Keratinocyte (primary cell): ENCODE measurements around the gene PRPF6. TPM values are rescaled to one million over a fixed set of nuclear protein-coding genes. Genes with fewer than 3 reads are reported as not detected.

Experiments used
- DNase-seq: peaks from one replicate; pipeline ENCODE4 v3.0.0-alpha.2; 2011; ENCODE audit warnings: low read depth, missing footprints, low spot score
- FAIRE-seq: peaks from 2 replicates; lab custom pipeline; 2011; peaks lifted over from hg19 to GRCh38; lab: Jason Lieb, UNC
- H2AFZ ChIP-seq: 2 replicates; pipeline ENCODE4 v1.6.0; 2012; ENCODE audit warnings: low read length, control low read depth, inconsistent platforms; ENCODE audit not compliant: control insufficient read depth
- H3K27ac ChIP-seq: 2 replicates; pipeline ENCODE4 v1.5.1; 2011; ENCODE audit warnings: low read length; ENCODE audit not compliant: control insufficient read depth, insufficient read depth
- H3K27me3 ChIP-seq: 3 replicates; pipeline ENCODE4 v1.6.0; 2011; ENCODE audit warnings: low read length; ENCODE audit not compliant: control insufficient read depth, insufficient read depth; ENCODE audit errors: extremely low read depth
- H3K36me3 ChIP-seq, 2 experiments: 2 replicates in 1 of 2; 3 replicates in 1 of 2; pipeline ENCODE4 v1.5.1; 2011; ENCODE audit warnings: low read length in 2 of 2, mild to moderate bottlenecking in 1 of 2; ENCODE audit not compliant: control insufficient read depth in 2 of 2, insufficient read depth in 2 of 2; ENCODE audit errors: extremely low read depth in 1 of 2
- H3K4me1 ChIP-seq: 3 replicates; pipeline ENCODE4 v1.5.1; 2011; ENCODE audit warnings: low read length; ENCODE audit not compliant: control insufficient read depth, insufficient read depth; ENCODE audit errors: extremely low read depth
- H3K4me2 ChIP-seq: 3 replicates; pipeline ENCODE4 v1.6.0; 2011; ENCODE audit warnings: low read depth, low read length; ENCODE audit not compliant: control insufficient read depth, insufficient read depth; ENCODE audit errors: extremely low read depth
- H3K4me3 ChIP-seq, 3 experiments: fragments of 200-600 bp in 1 of 3; sonication (generic) in 1 of 3; 2 replicates in 2 of 3; 3 replicates in 1 of 3; pipeline ENCODE4 v1.5.1; 2011 to 2016; ENCODE audit warnings: low read length in 3 of 3, mild to moderate bottlenecking in 3 of 3, control low read depth in 2 of 3, inconsistent platforms in 1 of 3, low read depth in 1 of 3, mixed read lengths in 1 of 3, mixed run types in 1 of 3, moderate library complexity in 1 of 3; ENCODE audit not compliant: control insufficient read depth in 2 of 3, insufficient read depth in 2 of 3; ENCODE audit errors: extremely low read depth in 1 of 3
- H3K79me2 ChIP-seq: 2 replicates; pipeline ENCODE4 v1.6.0; 2012; ENCODE audit warnings: low read length; ENCODE audit not compliant: control insufficient read depth, insufficient read depth
- H3K9ac ChIP-seq: 3 replicates; pipeline ENCODE4 v1.6.0; 2011; ENCODE audit warnings: low read length; ENCODE audit not compliant: control insufficient read depth, insufficient read depth; ENCODE audit errors: extremely low read depth
- H3K9me1 ChIP-seq: 3 replicates; pipeline ENCODE4 v1.6.0; 2011; ENCODE audit warnings: low read length; ENCODE audit not compliant: control insufficient read depth, insufficient read depth; ENCODE audit errors: extremely low read depth
- H3K9me3 ChIP-seq: 2 replicates; pipeline ENCODE4 v1.5.1; 2012; ENCODE audit warnings: low read depth, low read length; ENCODE audit not compliant: control insufficient read depth
- H4K20me1 ChIP-seq: 3 replicates; pipeline ENCODE4 v1.6.0; 2011; ENCODE audit warnings: low read length; ENCODE audit not compliant: control insufficient read depth, insufficient read depth; ENCODE audit errors: extremely low read depth
- EZH2 ChIP-seq: IDR thresholded peaks from one replicate; pipeline ENCODE4 v1.6.1; 2012; ENCODE audit warnings: inconsistent platforms, mild to moderate bottlenecking, low read length, moderate library complexity
- dilution Hi-C: fragments of 300-500 bp; cut with MboI; formaldehyde crosslinking; loops from one replicate; pipeline ENCODE4 v1.7.0; 2020; ENCODE audit warnings: low sequenced_read_pairs; ENCODE audit not compliant: extremely low pct_ligation_motif_present
- polyA plus RNA-seq, 5 experiments: library from polyadenylated mRNA; depleted of rRNA in 3 of 5; stranded (reverse) in 3 of 5; stranded (forward) in 1 of 5; unstranded in 1 of 5; fragments of >200 nt; gene quantifications; 1 replicate in 1 of 5; 2 replicates in 3 of 5; 3 replicates in 1 of 5; pipeline versions ENCODE4 v1.2.1 to v1.2.3, GENCODE V29; 2011 to 2012; ENCODE audit warnings: missing spikeins in 2 of 5, low read depth in 1 of 5, low replicate concordance in 1 of 5
- TF ChIP-seq, protein P1 (sequence below), 3 experiments: IDR thresholded peaks in 1 of 3; conservative IDR thresholded peaks in 1 of 3; optimal IDR thresholded peaks in 1 of 3; 2 replicates in 2 of 3; 3 replicates in 1 of 3; pipeline versions ENCODE3 to v1.5.1; 2011; ENCODE audit warnings: low read length in 3 of 3, mild to moderate bottlenecking in 3 of 3, moderate library complexity in 2 of 3, control low read depth in 1 of 3, inconsistent platforms in 1 of 3; ENCODE audit not compliant: insufficient read depth in 2 of 3; ENCODE audit errors: extremely low read depth in 1 of 3

The PRPF6 gene
- polyA plus RNA-seq, 1 donor (not counting 4 experiments of a cell fraction or from before 2014, with no cell fraction given), result 30.5 TPM

DNA sequence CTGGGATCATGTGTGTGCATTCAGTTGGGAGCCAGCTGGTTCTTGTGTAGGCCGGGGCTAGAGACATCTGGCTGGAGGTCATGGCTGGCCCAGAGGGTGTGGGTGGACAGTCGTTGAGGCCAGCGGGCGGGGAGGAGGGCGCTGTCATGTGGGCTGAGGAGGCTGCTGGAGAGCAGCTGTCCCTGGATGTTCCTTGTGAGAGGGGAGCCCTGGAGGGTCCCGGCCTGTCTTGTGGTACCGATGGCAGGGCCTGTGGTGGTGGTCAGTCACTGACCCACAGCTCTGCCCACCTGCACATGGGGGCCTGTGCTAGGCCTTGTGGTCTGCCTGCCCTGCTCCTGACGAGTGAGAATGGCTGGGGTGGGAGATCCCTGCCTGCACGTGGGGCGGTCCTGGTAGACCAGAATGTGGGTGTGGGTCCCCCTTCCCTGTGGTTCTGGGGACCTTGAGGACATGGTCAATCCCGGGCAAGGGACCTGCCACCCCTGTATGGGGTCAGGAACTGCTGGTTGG is 53.1 kb downstream of the PRPF6 start:
- no peak for TF ChIP-seq EZH2
- TF ChIP-seq, protein P1, sequence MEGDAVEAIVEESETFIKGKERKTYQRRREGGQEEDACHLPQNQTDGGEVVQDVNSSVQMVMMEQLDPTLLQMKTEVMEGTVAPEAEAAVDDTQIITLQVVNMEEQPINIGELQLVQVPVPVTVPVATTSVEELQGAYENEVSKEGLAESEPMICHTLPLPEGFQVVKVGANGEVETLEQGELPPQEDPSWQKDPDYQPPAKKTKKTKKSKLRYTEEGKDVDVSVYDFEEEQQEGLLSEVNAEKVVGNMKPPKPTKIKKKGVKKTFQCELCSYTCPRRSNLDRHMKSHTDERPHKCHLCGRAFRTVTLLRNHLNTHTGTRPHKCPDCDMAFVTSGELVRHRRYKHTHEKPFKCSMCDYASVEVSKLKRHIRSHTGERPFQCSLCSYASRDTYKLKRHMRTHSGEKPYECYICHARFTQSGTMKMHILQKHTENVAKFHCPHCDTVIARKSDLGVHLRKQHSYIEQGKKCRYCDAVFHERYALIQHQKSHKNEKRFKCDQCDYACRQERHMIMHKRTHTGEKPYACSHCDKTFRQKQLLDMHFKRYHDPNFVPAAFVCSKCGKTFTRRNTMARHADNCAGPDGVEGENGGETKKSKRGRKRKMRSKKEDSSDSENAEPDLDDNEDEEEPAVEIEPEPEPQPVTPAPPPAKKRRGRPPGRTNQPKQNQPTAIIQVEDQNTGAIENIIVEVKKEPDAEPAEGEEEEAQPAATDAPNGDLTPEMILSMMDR (optimal IDR thresholded peaks at IDR 0.05 in 1 of 3, IDR thresholded peaks at IDR 0.05 in 1 of 3, conservative IDR thresholded peaks at IDR 0.05 in 1 of 3; ENCODE audit: extremely low read depth in 1 of 3, insufficient read depth in 2 of 3, low read length in 3 of 3), result no peak

DNA sequence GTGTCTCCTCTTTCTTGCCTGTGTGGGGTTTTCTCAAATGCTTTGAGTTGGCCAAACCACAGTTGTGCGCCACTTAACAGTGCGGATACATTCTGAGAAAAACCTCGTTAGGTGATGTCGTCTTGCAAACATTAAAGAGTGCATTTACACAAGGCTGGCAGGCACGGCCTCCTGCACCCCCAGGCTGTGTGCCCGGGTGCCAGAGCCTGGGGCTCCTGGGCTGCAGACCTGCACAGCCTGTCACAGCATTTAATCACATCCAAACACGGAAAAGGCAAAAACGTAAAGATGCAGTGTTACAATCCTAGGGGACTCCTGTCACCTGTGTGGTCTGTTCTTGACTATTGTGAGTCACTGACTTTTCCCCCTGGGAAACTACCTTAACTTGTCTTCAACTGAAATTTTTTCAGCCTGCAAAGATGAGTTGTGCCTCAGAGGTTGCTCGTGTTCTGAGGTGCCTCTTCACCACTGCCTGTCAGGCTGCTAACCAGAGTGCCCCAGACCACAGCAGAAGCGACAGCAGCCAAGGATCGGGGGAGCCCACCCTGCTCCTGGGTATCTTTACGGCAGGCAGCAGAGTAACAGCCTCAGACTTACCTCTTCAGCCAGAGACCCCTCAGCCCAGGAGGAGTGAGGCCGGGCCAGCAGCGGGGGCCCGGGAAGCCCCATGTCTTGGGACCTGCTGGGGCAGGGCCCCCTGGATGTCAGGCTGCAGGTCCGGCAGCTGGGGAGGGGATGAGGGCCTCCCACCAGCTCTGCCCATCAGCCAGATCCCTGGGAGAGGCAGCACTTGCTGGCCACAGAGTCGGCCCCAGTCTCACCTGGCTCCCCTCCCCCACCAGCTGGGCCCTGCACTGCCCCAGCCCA is 54.4 kb downstream of the PRPF6 start:
- H3K27ac ChIP-seq, result no peak overlapping the region
- H3K9me3 ChIP-seq, result no peaks in the 10 kb centered on the region
- no peak overlapping the region for H3K9ac ChIP-seq
- FAIRE-seq, result no peak
- no peaks in the 10 kb centered on the region for H3K9me1 ChIP-seq
- H3K79me2 ChIP-seq, result no peaks in the 10 kb centered on the region
- DNase-seq, result no peak
- peaks cover 13% of the 10 kb centered on the region for H3K27me3 ChIP-seq
- peaks cover 5 to 15% of the 10 kb centered on the region in 2 experiments for H3K36me3 ChIP-seq
- TF ChIP-seq EZH2, result no peak
- TF ChIP-seq, protein P1 (optimal IDR thresholded peaks at IDR 0.05 in 1 of 3, IDR thresholded peaks at IDR 0.05 in 1 of 3, conservative IDR thresholded peaks at IDR 0.05 in 1 of 3; ENCODE audit: extremely low read depth in 1 of 3, insufficient read depth in 2 of 3, low read length in 3 of 3), result no peak
- dilution Hi-C loops, result no loop called here
- H3K4me3 ChIP-seq, result no peak overlapping the region
- H3K4me2 ChIP-seq, result no peak overlapping the region
- peaks cover 5% of the 10 kb centered on the region for H3K4me1 ChIP-seq
- H2AFZ ChIP-seq, result no peak overlapping the region
- H4K20me1 ChIP-seq, result no peaks in the 10 kb centered on the region

More for the DNA sequence above, 53.1 kb downstream of the PRPF6 start:
- Histone ChIP-seq H3K79me2 (no peaks in the 10 kb centered on the region), H3K9me3 (no peaks in the 10 kb centered on the region), H3K4me3 (no peak overlapping the region), H3K9me1 (no peaks in the 10 kb centered on the region), H3K27ac (no peak overlapping the region), H3K4me2 (no peak overlapping the region), H3K9ac (no peak overlapping the region), H4K20me1 (no peaks in the 10 kb centered on the region), H3K36me3 (peaks cover 8 to 18% of the 10 kb centered on the region in 2 experiments), H3K4me1 (peaks cover 1% of the 10 kb centered on the region), H2AFZ (no peak overlapping the region), H3K27me3 (peaks cover 7% of the 10 kb centered on the region)
- dilution Hi-C loops, result no loop called here
- DNase-seq (no peak), FAIRE-seq (no peak)
